Measurements from ENCODE around the gene TMEM108. TPM values are rescaled to one million over a fixed set of nuclear protein-coding genes. Genes with fewer than 3 reads are reported as not detected.

TMEM108 gene
- total and polyA plus RNA-seq, 10 of the 15 experiments (the other 5 are each of a cell fraction or from before 2014, with no cell fraction given): 0.02 to 0.58 (median 0.12) TPM; not detected in 5

DNA sequence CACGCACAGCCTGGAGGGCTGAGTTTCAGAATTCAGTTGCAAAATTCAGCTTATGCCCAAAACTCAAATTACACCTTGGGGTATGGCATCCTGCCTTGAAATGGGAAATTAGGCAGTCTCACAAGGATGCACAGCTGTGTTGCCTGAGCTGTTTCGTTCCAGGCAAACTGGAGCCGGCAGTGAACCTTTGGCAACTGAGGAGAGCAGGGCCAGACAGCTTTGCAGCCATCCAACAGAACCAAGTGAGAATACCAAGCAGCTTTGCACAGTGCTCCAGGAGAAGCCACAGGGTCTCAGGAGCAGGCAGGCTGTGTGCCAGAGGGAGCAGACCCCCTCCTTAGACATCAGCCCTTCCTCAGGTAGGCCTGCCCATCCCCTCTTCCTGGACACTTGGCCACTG is 329.2 kb downstream of the TMEM108 start:
- intact Hi-C loops (cut with micrococcal nuclease; ENCODE audit: unreplicated experiment) (no loop called here), in situ Hi-C loops (cut with MboI) (no loop called here)
- WGBS (ENCODE audit: insufficient coverage, insufficient replicate concordance, low lambda C conversion rate, missing lambda C conversion rate): 45% methylated on average over 3 of the region's 3 CpGs
- Histone ChIP-seq H4K20me1 (ENCODE audit: control insufficient read depth, insufficient read depth) (peaks cover 2% of the 10 kb centered on the region; the same call in 1 of the 2 replicates), H3K9ac (ENCODE audit: control insufficient read depth, insufficient read depth, low read length) (no peak overlapping the region), H3K36me3 (ENCODE audit: control insufficient read depth in 2 of 2, insufficient read depth in 2 of 2, low read length in 1 of 2) (no peaks in the 10 kb centered on the region), H3K4me3 (no peak overlapping the region), H3K27ac (ENCODE audit: control insufficient read depth, insufficient read depth) (no peak overlapping the region), H3K4me1 (ENCODE audit: control insufficient read depth, insufficient read depth, low read length) (no peaks in the 10 kb centered on the region), H3K9me3 (replicated peaks; ENCODE audit: control insufficient read depth, insufficient read depth, low read length) (no peaks in the 10 kb centered on the region), H3K27me3 (replicated peaks in 1 of 2; ENCODE audit: control insufficient read depth in 2 of 2, insufficient read depth in 2 of 2, low read length in 1 of 2) (no peaks in the 10 kb centered on the region; a peak in 1 of 4 replicates), H2AFZ (ENCODE audit: control insufficient read depth, low read depth, low read length) (no peak overlapping the region), H3K4me2 (ENCODE audit: control insufficient read depth, insufficient read depth) (no peak overlapping the region), H3K79me2 (ENCODE audit: control insufficient read depth, insufficient read depth, low read length) (no peaks in the 10 kb centered on the region)
- POLR2A ChIA-PET: no interaction called here
- TF ChIP-seq SMAD5 (IDR thresholded peaks at IDR 0.05; ENCODE audit: low read depth): no peak
- TF ChIP-seq YY1 (IDR thresholded peaks at IDR 0.05; ENCODE audit: low read depth, low read length): no peak
- no peak for TF ChIP-seq KLF5 (IDR thresholded peaks at IDR 0.05; ENCODE audit: partially characterized antibody)
- no peak for TF ChIP-seq SMAD1 (IDR thresholded peaks at IDR 0.05; ENCODE audit: low read depth, partially characterized antibody)
- TF ChIP-seq, protein P1, sequence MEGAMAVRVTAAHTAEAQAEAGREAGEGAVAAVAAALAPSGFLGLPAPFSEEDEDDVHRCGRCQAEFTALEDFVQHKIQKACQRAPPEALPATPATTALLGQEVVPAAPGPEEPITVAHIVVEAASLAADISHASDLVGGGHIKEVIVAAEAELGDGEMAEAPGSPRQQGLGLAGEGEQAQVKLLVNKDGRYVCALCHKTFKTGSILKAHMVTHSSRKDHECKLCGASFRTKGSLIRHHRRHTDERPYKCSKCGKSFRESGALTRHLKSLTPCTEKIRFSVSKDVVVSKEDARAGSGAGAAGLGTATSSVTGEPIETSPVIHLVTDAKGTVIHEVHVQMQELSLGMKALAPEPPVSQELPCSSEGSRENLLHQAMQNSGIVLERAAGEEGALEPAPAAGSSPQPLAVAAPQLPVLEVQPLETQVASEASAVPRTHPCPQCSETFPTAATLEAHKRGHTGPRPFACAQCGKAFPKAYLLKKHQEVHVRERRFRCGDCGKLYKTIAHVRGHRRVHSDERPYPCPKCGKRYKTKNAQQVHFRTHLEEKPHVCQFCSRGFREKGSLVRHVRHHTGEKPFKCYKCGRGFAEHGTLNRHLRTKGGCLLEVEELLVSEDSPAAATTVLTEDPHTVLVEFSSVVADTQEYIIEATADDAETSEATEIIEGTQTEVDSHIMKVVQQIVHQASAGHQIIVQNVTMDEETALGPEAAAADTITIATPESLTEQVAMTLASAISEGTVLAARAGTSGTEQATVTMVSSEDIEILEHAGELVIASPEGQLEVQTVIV (IDR thresholded peaks at IDR 0.05; ENCODE audit: borderline replicate concordance, partially characterized antibody): no peak
- TF ChIP-seq, protein P2, sequence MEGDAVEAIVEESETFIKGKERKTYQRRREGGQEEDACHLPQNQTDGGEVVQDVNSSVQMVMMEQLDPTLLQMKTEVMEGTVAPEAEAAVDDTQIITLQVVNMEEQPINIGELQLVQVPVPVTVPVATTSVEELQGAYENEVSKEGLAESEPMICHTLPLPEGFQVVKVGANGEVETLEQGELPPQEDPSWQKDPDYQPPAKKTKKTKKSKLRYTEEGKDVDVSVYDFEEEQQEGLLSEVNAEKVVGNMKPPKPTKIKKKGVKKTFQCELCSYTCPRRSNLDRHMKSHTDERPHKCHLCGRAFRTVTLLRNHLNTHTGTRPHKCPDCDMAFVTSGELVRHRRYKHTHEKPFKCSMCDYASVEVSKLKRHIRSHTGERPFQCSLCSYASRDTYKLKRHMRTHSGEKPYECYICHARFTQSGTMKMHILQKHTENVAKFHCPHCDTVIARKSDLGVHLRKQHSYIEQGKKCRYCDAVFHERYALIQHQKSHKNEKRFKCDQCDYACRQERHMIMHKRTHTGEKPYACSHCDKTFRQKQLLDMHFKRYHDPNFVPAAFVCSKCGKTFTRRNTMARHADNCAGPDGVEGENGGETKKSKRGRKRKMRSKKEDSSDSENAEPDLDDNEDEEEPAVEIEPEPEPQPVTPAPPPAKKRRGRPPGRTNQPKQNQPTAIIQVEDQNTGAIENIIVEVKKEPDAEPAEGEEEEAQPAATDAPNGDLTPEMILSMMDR (IDR thresholded peaks at IDR 0.05 in 2 of 3, conservative IDR thresholded peaks at IDR 0.05 in 1 of 3; ENCODE audit: control insufficient read depth in 2 of 3, extremely low read depth in 1 of 3, insufficient read depth in 1 of 3, low read depth in 3 of 3, low read length in 3 of 3): no peak
- TF ChIP-seq NR2C1 (IDR thresholded peaks at IDR 0.05): no peak
- no peak for TF ChIP-seq NFXL1 (IDR thresholded peaks at IDR 0.05; ENCODE audit: borderline replicate concordance)
- RAD21 ChIA-PET (ENCODE audit: unreplicated experiment): no interaction called here
- CTCF ChIA-PET: interaction anchor here (0.7 kb wide), 1 partner anchor 8 kb away, joined by 3 read pairs; no protein-coding TSS in a partner anchor
- ATAC-seq (no peak), FAIRE-seq (no peak), DNase-seq (ENCODE audit: low read depth, low spot score) (no peak)
- BruUV-seq (replicated peaks): no TSS peak
- SMC1A ChIA-PET (ENCODE audit: uncharacterized antibody, unreplicated experiment): no interaction called here

Measured in GM12878 (cell line).